AG09319 (cell line): ENCODE measurements around the gene SLC25A34.

Experiments
- DNase-seq: peaks from one replicate; pipeline ENCODE4 v3.0.0-alpha.2; 2010; ENCODE audit warnings: low read depth; ENCODE audit errors: extremely low read depth
- TF ChIP-seq, protein P1 (sequence below): IDR thresholded peaks from 2 replicates; pipeline ENCODE4 v1.5.1; 2011; ENCODE audit warnings: low read depth, mild to moderate bottlenecking, inconsistent platforms, low read length, moderate library complexity

Gene SLC25A34

GRCh38 chr1:15777909-15778707, 42.0 kb downstream of the SLC25A34 start:
- TF ChIP-seq, protein P1, sequence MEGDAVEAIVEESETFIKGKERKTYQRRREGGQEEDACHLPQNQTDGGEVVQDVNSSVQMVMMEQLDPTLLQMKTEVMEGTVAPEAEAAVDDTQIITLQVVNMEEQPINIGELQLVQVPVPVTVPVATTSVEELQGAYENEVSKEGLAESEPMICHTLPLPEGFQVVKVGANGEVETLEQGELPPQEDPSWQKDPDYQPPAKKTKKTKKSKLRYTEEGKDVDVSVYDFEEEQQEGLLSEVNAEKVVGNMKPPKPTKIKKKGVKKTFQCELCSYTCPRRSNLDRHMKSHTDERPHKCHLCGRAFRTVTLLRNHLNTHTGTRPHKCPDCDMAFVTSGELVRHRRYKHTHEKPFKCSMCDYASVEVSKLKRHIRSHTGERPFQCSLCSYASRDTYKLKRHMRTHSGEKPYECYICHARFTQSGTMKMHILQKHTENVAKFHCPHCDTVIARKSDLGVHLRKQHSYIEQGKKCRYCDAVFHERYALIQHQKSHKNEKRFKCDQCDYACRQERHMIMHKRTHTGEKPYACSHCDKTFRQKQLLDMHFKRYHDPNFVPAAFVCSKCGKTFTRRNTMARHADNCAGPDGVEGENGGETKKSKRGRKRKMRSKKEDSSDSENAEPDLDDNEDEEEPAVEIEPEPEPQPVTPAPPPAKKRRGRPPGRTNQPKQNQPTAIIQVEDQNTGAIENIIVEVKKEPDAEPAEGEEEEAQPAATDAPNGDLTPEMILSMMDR: no peak
- DNase-seq: no peak

DNA sequence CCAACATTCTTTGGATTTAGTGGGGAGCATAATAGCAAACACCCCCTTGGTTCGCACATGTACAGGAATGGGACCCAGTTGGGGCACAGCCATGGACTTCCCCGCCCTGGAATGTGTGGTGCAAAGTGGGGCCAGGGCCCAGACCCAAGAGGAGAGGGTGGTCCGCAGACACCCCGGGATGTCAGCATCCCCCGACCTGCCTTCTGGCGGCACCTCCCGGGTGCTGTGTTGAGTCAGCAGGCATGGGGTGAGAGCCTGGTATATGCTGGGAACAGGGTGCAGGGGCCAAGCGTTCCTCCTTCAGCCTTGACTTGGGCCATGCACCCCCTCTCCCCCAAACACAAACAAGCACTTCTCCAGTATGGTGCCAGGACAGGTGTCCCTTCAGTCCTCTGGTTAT, 49.6 kb downstream of the SLC25A34 start:
- no peak for DNase-seq

DNA sequence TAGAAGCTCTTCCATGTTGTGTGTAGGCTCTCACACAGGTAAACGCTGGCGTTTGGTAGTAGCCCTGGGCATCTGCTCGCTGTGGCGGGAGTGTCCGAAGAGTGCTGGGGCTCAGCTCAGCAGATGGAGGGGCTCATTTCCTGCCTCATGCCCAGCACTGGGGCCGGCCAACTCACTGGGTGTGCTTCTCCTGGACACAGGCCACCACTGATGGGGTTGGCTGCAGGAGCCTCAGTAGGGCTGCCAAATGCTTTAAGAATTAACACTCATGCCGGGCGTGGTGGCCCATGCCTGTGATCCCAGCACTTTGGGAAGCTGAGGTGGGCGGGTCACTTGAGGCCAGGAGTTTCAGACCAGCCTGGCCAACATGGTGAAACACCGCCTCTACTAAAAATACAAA, 50.5 kb downstream of the SLC25A34 start:
- TF ChIP-seq, protein P1: no peak
- no peak for DNase-seq

More for the DNA sequence above, 49.6 kb downstream of the SLC25A34 start:
- TF ChIP-seq, protein P1: no peak

DNA sequence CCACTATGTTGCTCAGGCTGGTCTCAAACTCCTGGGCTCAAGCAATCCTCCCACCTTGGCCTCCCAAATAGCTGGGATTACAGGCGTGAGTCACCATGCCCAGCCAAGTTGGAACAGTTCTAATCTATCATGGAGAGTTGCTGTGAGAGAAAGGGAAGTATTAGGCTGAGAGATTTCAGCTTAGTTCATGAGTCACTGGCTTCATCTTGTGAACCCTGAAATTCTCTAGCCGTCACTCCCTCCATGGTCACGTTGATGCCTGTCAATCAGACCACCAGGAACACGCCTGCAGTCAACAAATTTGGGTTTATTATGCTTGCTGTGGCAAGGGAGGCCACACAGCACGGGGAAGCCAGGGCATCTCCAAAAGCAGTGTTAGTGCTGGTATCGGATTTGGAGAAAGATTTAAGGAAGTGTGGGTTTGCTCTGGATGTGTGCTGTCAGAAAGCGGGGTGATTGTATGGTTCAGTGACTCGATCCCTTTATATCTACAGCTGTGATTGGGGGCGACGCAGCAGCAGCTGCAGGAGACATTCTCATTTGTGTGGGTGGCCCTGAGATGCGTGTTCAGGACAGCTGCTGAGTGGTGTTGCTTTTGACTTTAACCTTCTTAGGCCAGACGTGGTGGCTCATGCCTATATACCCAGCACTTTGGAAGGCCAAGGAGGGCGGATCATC, 52.7 kb downstream of the SLC25A34 start:
- TF ChIP-seq, protein P1: no peak

More for the DNA sequence above, 52.7 kb downstream of the SLC25A34 start:
- no peak for DNase-seq
